Measurements from ENCODE around the gene CTSG. TPM values are rescaled to one million over a fixed set of nuclear protein-coding genes. Genes with fewer than 3 reads are reported as not detected.
"Not testable (repeated sequence)": the region's sequence is repeated elsewhere in the genome, so short reads cannot be mapped to it uniquely, and the experiment has no call there.

Gene CTSG
- total RNA-seq, 1 donor from 2014 or later: not detected

DNA sequence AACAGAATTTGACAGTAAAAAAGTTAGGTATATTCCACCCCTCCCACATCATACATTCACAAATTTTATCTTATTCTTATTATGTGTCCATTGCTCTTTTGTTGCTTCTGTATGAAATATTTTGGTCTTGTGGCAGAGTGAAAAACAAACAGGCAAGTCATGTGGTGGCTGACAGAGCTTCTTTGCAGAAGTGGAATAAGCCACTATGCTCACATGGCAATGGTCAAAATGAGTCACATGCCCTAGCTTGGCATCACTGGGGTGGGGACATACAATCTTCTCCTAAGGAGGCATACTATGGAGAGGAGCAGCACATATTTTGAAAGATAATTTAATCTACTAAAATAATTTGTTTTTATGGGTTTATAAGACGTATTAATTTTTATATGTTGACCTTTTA is 40.3 kb downstream of the CTSG start:
- DNase-seq (ENCODE audit: low spot score): no peak
- no peak for TF ChIP-seq CTCF (IDR thresholded peaks at IDR 0.05)
- Mint-ChIP-seq H3K27me3 (ENCODE audit: low read depth) (peaks cover 16% of the 10 kb centered on the region), H3K4me1 (ENCODE audit: low read depth) (no peaks in the 10 kb centered on the region), H3K27ac (ENCODE audit: unreplicated experiment) (no peak overlapping the region), H3K9me3 (ENCODE audit: low read depth) (peaks cover 18% of the 10 kb centered on the region), H3K4me3 (ENCODE audit: unreplicated experiment) (no peak overlapping the region), H3K36me3 (ENCODE audit: low read depth) (no peaks in the 10 kb centered on the region)

GRCh38 chr14:24534286-24534685 is 41.8 kb downstream of the CTSG start:
- Mint-ChIP-seq H3K4me1 (ENCODE audit: low read depth) (no peaks in the 10 kb centered on the region), H3K4me3 (ENCODE audit: unreplicated experiment) (no peak overlapping the region), H3K27ac (ENCODE audit: unreplicated experiment) (no peak overlapping the region), H3K27me3 (ENCODE audit: low read depth) (peaks cover 5% of the 10 kb centered on the region), H3K9me3 (ENCODE audit: low read depth) (peaks cover 8% of the 10 kb centered on the region), H3K36me3 (ENCODE audit: low read depth) (no peaks in the 10 kb centered on the region)
- no peak for TF ChIP-seq CTCF (IDR thresholded peaks at IDR 0.05)
- DNase-seq (ENCODE audit: low spot score): no peak

- H3K9me3 Mint-ChIP-seq (ENCODE audit: low read depth); H3K4me3 Mint-ChIP-seq (ENCODE audit: unreplicated experiment); H3K27me3 Mint-ChIP-seq (ENCODE audit: low read depth): not testable (repeated sequence)
Observed at GRCh38 chr14:24525877-24526620, 50.0 kb downstream of the CTSG start.

More at GRCh38 chr14:24525877-24526620, 50.0 kb downstream of the CTSG start:
- not testable (repeated sequence) for H3K27ac Mint-ChIP-seq (ENCODE audit: unreplicated experiment); H3K36me3 Mint-ChIP-seq (ENCODE audit: low read depth); H3K4me1 Mint-ChIP-seq (ENCODE audit: low read depth); DNase-seq (ENCODE audit: low spot score)

Other genes starting within 250 kb of the CTSG start
- gene ADCY4, start 241.2 kb downstream of the CTSG start, total RNA-seq: 1.5 to 5.2 TPM (median 3.3 TPM) in 3 replicates
- gene RIPK3, start 236.3 kb downstream of the CTSG start, total RNA-seq: 0.80 to 1.3 TPM (median 0.90 TPM) in 3 replicates
- gene NFATC4, start 208.1 kb downstream of the CTSG start, total RNA-seq: 93.4 to 99.2 TPM (median 97.7 TPM) in 3 replicates
- 20.0 to 32.1 TPM (median 21.0 TPM) in 3 replicates for gene NYNRIN, start 177.2 kb downstream of the CTSG start, total RNA-seq
- 5.2 to 6.1 TPM (median 5.5 TPM) in 3 replicates for gene CBLN3, start 146.6 kb downstream of the CTSG start, total RNA-seq
- gene KHNYN, start 146.3 kb downstream of the CTSG start, total RNA-seq: 44.4 to 53.8 TPM (median 53.7 TPM) in 3 replicates
- gene SDR39U1, start 133.5 kb downstream of the CTSG start, total RNA-seq: 34.6 to 52.9 TPM (median 35.3 TPM) in 3 replicates
- gene CMA1, start 68.0 kb downstream of the CTSG start, total RNA-seq: not detected in 3 replicates
- gene GZMH, start 33.4 kb upstream of the CTSG start, total RNA-seq: not detected in 3 replicates
- gene GZMB, start 57.9 kb upstream of the CTSG start, total RNA-seq: not detected in 3 replicates